SK-N-SH treated with all-trans-retinoic acid at 6 μM for 48 hours (cell line): Measurements from ENCODE around the gene ECE1.

Experiments
- ATAC-seq: fragments of 200-7000 bp; cut with Tn5 transposase; 3 replicates; pipeline ENCODE4 v1.9.1; 2020; ENCODE audit warnings: mild to moderate bottlenecking, moderate library complexity
- ARNTL ChIP-seq: fragments of 450-650 bp; formaldehyde crosslinking; IDR thresholded peaks from 2 replicates; pipeline ENCODE4 v1.5.0; 2020; ENCODE audit warnings: low read depth, mild to moderate bottlenecking, moderate library complexity, borderline replicate concordance
- BACH2 ChIP-seq: fragments of 250-450 bp; sonication (Bioruptor Pico); IDR thresholded peaks from 2 replicates; pipeline ENCODE4 v1.9.0; 2021; ENCODE audit warnings: mild to moderate bottlenecking, borderline replicate concordance
- CSDC2 ChIP-seq: fragments of 250-450 bp; sonication (Bioruptor Pico); IDR thresholded peaks from 2 replicates; pipeline ENCODE4 v1.5.0; 2020; ENCODE audit warnings: mild to moderate bottlenecking, moderate library complexity
- ESRRG ChIP-seq: fragments of 250-450 bp; sonication (Bioruptor Pico); IDR thresholded peaks from 2 replicates; pipeline ENCODE4 v1.6.1; 2021; ENCODE audit warnings: mild to moderate bottlenecking
- ISL1 ChIP-seq: fragments of 250-450 bp; sonication (Bioruptor Pico); IDR thresholded peaks from 2 replicates; pipeline ENCODE4 v2.1.2; 2022; ENCODE audit warnings: mild to moderate bottlenecking, moderate library complexity
- POU6F1 ChIP-seq: fragments of 250-450 bp; sonication (Bioruptor Pico); IDR thresholded peaks from 2 replicates; pipeline ENCODE4 v1.8.0; 2021; ENCODE audit warnings: low read depth, mild to moderate bottlenecking, moderate library complexity, borderline replicate concordance
- PPARA ChIP-seq: fragments of 250-450 bp; sonication (Bioruptor Pico); IDR thresholded peaks from 2 replicates; pipeline ENCODE4 v1.5.0; 2020; ENCODE audit warnings: mild to moderate bottlenecking, borderline replicate concordance
- RARB ChIP-seq: fragments of 250-450 bp; sonication (Bioruptor Pico); IDR thresholded peaks from 2 replicates; pipeline ENCODE4 v1.8.0; 2021; ENCODE audit warnings: mild to moderate bottlenecking, moderate library complexity
- SNAI2 ChIP-seq: fragments of 250-450 bp; sonication (Bioruptor Pico); IDR thresholded peaks from 2 replicates; pipeline ENCODE4 v1.5.0; 2020; ENCODE audit warnings: mild to moderate bottlenecking, moderate library complexity
- TCF4 ChIP-seq: fragments of 250-450 bp; sonication (Bioruptor Pico); IDR thresholded peaks from 2 replicates; pipeline ENCODE4 v1.8.0; 2021; ENCODE audit warnings: mild to moderate bottlenecking, moderate library complexity, borderline replicate concordance
- TOX ChIP-seq: fragments of 250-450 bp; sonication (Bioruptor Pico); IDR thresholded peaks from 2 replicates; pipeline ENCODE4 v1.8.0; 2021; ENCODE audit warnings: mild to moderate bottlenecking, moderate library complexity, borderline replicate concordance
- ZFP3 ChIP-seq: fragments of 250-450 bp; sonication (Bioruptor Pico); IDR thresholded peaks from 2 replicates; pipeline ENCODE4 v1.5.0; 2020; ENCODE audit warnings: mild to moderate bottlenecking, moderate library complexity
- ZFP30 ChIP-seq: fragments of 450-650 bp; formaldehyde crosslinking; IDR thresholded peaks from 2 replicates; pipeline ENCODE4 v1.5.0; 2022; ENCODE audit warnings: mild to moderate bottlenecking, moderate library complexity
- ZNF70 ChIP-seq: fragments of 450-650 bp; formaldehyde crosslinking; IDR thresholded peaks from 2 replicates; pipeline ENCODE4 v1.5.0; 2020; ENCODE audit warnings: mild to moderate bottlenecking, moderate library complexity
- ZNF8 ChIP-seq: fragments of 450-650 bp; formaldehyde crosslinking; IDR thresholded peaks from 2 replicates; pipeline ENCODE4 v1.5.0; 2020; ENCODE audit warnings: mild to moderate bottlenecking, moderate library complexity
- TF ChIP-seq, protein P1 (sequence below): fragments of 250-450 bp; sonication (Bioruptor Pico); IDR thresholded peaks from 2 replicates; pipeline ENCODE4 v1.8.0; 2020; ENCODE audit warnings: mild to moderate bottlenecking, moderate library complexity, borderline replicate concordance
- TF ChIP-seq, protein P2 (sequence below): fragments of 250-450 bp; sonication (Bioruptor Pico); IDR thresholded peaks from 2 replicates; pipeline ENCODE4 v1.5.0; 2020; ENCODE audit warnings: mild to moderate bottlenecking, moderate library complexity

ECE1 gene

DNA sequence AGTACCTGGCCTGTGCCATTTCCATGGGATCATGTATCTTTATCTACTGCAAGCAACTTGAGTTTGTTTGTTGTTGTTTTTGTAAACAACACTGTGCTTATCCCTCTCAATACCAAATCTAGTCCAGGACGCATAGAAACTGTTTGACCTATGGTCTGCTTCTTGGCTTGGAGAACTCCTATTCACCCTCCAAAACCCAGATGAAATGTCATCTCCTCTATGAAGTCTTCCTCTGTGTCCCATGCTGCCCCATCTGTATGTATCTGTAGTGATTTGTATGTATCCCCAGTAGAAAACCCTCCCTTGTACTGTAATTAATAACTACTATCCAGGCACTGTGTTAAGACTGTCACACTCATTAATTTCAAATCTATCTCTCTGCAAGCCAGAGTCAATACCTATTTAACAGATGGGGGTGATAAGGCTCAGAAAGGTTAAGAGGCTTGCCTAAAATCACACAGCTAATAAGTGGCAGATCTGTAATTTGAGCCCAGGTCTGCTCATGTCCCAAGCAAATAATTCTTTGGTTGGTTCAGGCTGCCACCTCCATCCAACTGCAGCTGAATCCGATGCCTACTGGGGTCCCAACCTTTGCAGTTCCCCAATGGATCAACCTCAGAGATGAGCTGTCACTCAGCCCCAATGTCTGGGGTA, 24.6 kb upstream of the ECE1 start:
- TF ChIP-seq CSDC2 (CRISPR knock-in tag) (no peak), ZFP3 (CRISPR knock-in tag) (peak; percentile 99), RARB (CRISPR knock-in tag) (no peak), TCF4 (CRISPR knock-in tag) (no peak), BACH2 (CRISPR knock-in tag) (no peak), PPARA (no peak)
- TF ChIP-seq, protein P1, sequence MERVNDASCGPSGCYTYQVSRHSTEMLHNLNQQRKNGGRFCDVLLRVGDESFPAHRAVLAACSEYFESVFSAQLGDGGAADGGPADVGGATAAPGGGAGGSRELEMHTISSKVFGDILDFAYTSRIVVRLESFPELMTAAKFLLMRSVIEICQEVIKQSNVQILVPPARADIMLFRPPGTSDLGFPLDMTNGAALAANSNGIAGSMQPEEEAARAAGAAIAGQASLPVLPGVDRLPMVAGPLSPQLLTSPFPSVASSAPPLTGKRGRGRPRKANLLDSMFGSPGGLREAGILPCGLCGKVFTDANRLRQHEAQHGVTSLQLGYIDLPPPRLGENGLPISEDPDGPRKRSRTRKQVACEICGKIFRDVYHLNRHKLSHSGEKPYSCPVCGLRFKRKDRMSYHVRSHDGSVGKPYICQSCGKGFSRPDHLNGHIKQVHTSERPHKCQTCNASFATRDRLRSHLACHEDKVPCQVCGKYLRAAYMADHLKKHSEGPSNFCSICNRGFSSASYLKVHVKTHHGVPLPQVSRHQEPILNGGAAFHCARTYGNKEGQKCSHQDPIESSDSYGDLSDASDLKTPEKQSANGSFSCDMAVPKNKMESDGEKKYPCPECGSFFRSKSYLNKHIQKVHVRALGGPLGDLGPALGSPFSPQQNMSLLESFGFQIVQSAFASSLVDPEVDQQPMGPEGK (CRISPR knock-in tag): no peak
- TF ChIP-seq, all 23 proteins: peak for 1
- ATAC-seq: no peak

GRCh38 chr1:21313886-21314721, 23.8 kb upstream of the ECE1 start:
- no peak for ATAC-seq
- TF ChIP-seq ARNTL (CRISPR knock-in tag): no peak
- no peak for TF ChIP-seq ZFP30 (CRISPR knock-in tag)
- TF ChIP-seq SNAI2 (CRISPR knock-in tag): no peak
- TF ChIP-seq, protein P2, sequence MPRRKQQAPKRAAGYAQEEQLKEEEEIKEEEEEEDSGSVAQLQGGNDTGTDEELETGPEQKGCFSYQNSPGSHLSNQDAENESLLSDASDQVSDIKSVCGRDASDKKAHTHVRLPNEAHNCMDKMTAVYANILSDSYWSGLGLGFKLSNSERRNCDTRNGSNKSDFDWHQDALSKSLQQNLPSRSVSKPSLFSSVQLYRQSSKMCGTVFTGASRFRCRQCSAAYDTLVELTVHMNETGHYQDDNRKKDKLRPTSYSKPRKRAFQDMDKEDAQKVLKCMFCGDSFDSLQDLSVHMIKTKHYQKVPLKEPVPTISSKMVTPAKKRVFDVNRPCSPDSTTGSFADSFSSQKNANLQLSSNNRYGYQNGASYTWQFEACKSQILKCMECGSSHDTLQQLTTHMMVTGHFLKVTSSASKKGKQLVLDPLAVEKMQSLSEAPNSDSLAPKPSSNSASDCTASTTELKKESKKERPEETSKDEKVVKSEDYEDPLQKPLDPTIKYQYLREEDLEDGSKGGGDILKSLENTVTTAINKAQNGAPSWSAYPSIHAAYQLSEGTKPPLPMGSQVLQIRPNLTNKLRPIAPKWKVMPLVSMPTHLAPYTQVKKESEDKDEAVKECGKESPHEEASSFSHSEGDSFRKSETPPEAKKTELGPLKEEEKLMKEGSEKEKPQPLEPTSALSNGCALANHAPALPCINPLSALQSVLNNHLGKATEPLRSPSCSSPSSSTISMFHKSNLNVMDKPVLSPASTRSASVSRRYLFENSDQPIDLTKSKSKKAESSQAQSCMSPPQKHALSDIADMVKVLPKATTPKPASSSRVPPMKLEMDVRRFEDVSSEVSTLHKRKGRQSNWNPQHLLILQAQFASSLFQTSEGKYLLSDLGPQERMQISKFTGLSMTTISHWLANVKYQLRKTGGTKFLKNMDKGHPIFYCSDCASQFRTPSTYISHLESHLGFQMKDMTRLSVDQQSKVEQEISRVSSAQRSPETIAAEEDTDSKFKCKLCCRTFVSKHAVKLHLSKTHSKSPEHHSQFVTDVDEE: no peak
- TF ChIP-seq PPARA: no peak

- ATAC-seq: peak; percentile 28
- TF ChIP-seq ZNF70 (CRISPR knock-in tag) (no peak), TCF4 (CRISPR knock-in tag) (peak; percentile 94; the same call in 1 of the 2 replicates)
- TF ChIP-seq, protein P2: no peak
- TF ChIP-seq, all 23 proteins: peak for 1
Observed at GRCh38 chr1:21313203-21313885, 23.1 kb upstream of the ECE1 start.

DNA sequence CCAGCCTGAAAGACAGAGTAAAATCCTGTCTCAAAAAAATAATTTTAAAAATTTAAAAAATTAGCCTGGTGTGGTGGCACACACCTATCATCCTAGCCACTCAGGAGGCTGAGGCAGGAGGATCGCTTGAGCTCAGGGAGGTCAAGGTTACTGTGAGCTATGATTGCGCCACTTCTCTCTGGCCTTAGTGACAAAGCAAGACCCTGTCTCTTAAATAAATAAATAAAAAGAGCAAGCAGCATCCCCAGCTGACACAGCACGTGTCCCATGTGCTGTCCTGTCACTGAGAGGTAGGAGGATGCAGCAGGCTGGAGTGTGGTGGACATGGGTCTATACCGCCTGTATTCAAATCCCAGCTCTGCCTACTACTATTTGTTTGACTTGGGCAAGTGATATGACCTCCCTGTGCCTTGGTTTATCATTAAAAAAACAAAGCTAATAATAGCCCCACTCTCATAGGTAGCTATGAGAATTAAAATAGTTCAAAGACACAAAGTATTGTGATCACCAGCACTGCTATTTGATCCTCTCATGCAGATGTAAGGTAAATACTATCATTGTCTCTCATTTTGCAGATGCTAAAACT, 22.2 kb upstream of the ECE1 start:
- TF ChIP-seq, protein P1 (CRISPR knock-in tag): no peak
- ATAC-seq: no peak

- no peak for ATAC-seq
- TF ChIP-seq ZFP30 (CRISPR knock-in tag) (no peak), PPARA (no peak), ZNF8 (CRISPR knock-in tag) (no peak), POU6F1 (CRISPR knock-in tag) (no peak), ARNTL (CRISPR knock-in tag) (no peak), TOX (CRISPR knock-in tag) (no peak), TCF4 (CRISPR knock-in tag) (no peak), ISL1 (CRISPR knock-in tag) (no peak), CSDC2 (CRISPR knock-in tag) (no peak), ESRRG (CRISPR knock-in tag) (no peak)
Observed at GRCh38 chr1:21311016-21311415, 20.8 kb upstream of the ECE1 start.
